Measurements from ENCODE around the gene MID1. TPM values are rescaled to one million over a fixed set of nuclear protein-coding genes. Genes with fewer than 3 reads are reported as not detected.

Gene MID1
- polyA plus RNA-seq, 1 donor, result 11.1 TPM

- no peaks in the 10 kb centered on the region for H3K36me3 ChIP-seq (ENCODE audit: control insufficient read depth, insufficient read depth, low read length)
- H3K27me3 ChIP-seq (ENCODE audit: control insufficient read depth, insufficient read depth, low read length), result no peaks in the 10 kb centered on the region
- no peaks in the 10 kb centered on the region for H3K9me3 ChIP-seq (ENCODE audit: control insufficient read depth, low read depth, low read length)
- no peak for DNase-seq
- H3K4me1 ChIP-seq (ENCODE audit: control insufficient read depth, insufficient read depth, low read length), result no peaks in the 10 kb centered on the region
- no CpG with 5 or more reads among the region's 4 CpGs for WGBS (ENCODE audit: insufficient coverage, low lambda C conversion rate)
- H3K4me3 ChIP-seq (ENCODE audit: low read length), result no peak overlapping the region
- no peak overlapping the region for H3K27ac ChIP-seq (ENCODE audit: low read length)
Measured at GRCh38 chrX:10506781-10507180, 113.6 kb downstream of the MID1 start.

- no peak overlapping the region for H3K27ac ChIP-seq (ENCODE audit: low read length)
- no peaks in the 10 kb centered on the region for H3K36me3 ChIP-seq (ENCODE audit: control insufficient read depth, insufficient read depth, low read length)
- no peaks in the 10 kb centered on the region for H3K4me1 ChIP-seq (ENCODE audit: control insufficient read depth, insufficient read depth, low read length)
- no peak for DNase-seq
- no peak overlapping the region for H3K4me3 ChIP-seq (ENCODE audit: low read length)
- no peaks in the 10 kb centered on the region for H3K9me3 ChIP-seq (ENCODE audit: control insufficient read depth, low read depth, low read length)
- no peaks in the 10 kb centered on the region for H3K27me3 ChIP-seq (ENCODE audit: control insufficient read depth, insufficient read depth, low read length)
- no CpG with 5 or more reads among the region's 4 CpGs for WGBS (ENCODE audit: insufficient coverage, low lambda C conversion rate)
Measured at GRCh38 chrX:10505726-10506125, 114.7 kb downstream of the MID1 start.

DNA sequence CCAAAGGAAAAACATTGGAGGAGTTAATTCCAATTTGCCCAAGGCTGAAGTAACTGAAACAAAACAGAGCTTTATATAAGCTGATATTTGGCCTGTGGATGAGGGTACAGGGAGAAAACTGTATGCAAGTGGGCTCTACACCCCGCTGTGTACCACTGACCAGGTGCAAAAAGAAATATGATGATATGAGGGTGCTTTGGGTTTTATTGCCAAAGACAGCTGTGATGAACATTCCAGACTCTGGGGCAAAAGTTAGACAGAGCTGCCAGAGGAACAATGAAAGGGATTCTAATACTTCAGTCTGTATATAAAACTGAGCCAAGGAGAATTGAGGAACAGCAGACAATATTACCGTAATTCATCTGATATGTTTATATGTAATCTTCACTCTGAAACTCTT, 117.4 kb downstream of the MID1 start:
- no CpG with 5 or more reads among the region's 2 CpGs for WGBS (ENCODE audit: insufficient coverage, low lambda C conversion rate)
- no peaks in the 10 kb centered on the region for H3K4me1 ChIP-seq (ENCODE audit: control insufficient read depth, insufficient read depth, low read length)
- H3K36me3 ChIP-seq (ENCODE audit: control insufficient read depth, insufficient read depth, low read length), result no peaks in the 10 kb centered on the region
- no peaks in the 10 kb centered on the region for H3K27me3 ChIP-seq (ENCODE audit: control insufficient read depth, insufficient read depth, low read length)
- H3K9me3 ChIP-seq (ENCODE audit: control insufficient read depth, low read depth, low read length), result no peaks in the 10 kb centered on the region
- H3K27ac ChIP-seq (ENCODE audit: low read length), result no peak overlapping the region
- H3K4me3 ChIP-seq (ENCODE audit: low read length), result no peak overlapping the region
- DNase-seq, result no peak

GRCh38 chrX:10501611-10502010, 118.8 kb downstream of the MID1 start:
- WGBS (ENCODE audit: insufficient coverage, low lambda C conversion rate), result no CpG with 5 or more reads among the region's 6 CpGs
- Histone ChIP-seq H3K4me3 (ENCODE audit: low read length) (no peak overlapping the region), H3K9me3 (ENCODE audit: control insufficient read depth, low read depth, low read length) (no peaks in the 10 kb centered on the region), H3K36me3 (ENCODE audit: control insufficient read depth, insufficient read depth, low read length) (no peaks in the 10 kb centered on the region), H3K27me3 (ENCODE audit: control insufficient read depth, insufficient read depth, low read length) (no peaks in the 10 kb centered on the region), H3K4me1 (ENCODE audit: control insufficient read depth, insufficient read depth, low read length) (no peaks in the 10 kb centered on the region), H3K27ac (ENCODE audit: low read length) (no peak overlapping the region)
- DNase-seq, result peak in 1 of 2 donors; percentile 30

GRCh38 chrX:10496345-10496965, 123.9 kb downstream of the MID1 start:
- H3K4me1 ChIP-seq (ENCODE audit: control insufficient read depth, insufficient read depth, low read length), result no peaks in the 10 kb centered on the region
- no peaks in the 10 kb centered on the region for H3K27me3 ChIP-seq (ENCODE audit: control insufficient read depth, insufficient read depth, low read length)
- H3K4me3 ChIP-seq (ENCODE audit: low read length), result no peak overlapping the region
- H3K36me3 ChIP-seq (ENCODE audit: control insufficient read depth, insufficient read depth, low read length), result no peaks in the 10 kb centered on the region
- peak in 1 of 2 donors; percentile 9 for DNase-seq
- no peak overlapping the region for H3K27ac ChIP-seq (ENCODE audit: low read length)
- no peaks in the 10 kb centered on the region for H3K9me3 ChIP-seq (ENCODE audit: control insufficient read depth, low read depth, low read length)

DNA sequence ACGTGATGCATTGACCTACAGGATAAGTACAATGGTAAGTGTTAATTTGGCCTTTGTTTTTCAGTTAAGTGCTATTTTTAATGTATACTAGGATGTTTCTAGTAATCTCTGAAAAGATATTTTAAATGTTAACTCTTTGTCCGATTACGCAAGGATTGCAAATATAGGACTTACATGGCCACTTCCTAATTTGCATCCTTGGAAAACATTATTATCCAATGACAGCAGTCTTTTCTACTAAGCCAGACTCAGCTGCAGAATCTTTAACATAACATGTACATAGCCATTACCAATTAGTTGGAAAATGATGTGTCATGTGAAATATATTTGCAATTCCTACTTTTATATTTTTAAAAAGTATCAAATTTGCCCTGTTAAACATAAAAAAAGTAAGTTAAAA, 124.7 kb downstream of the MID1 start:
- WGBS (ENCODE audit: insufficient coverage, low lambda C conversion rate), result no CpG with 5 or more reads among the region's 3 CpGs
- Histone ChIP-seq H3K4me3 (ENCODE audit: low read length) (no peak overlapping the region), H3K4me1 (ENCODE audit: control insufficient read depth, insufficient read depth, low read length) (no peaks in the 10 kb centered on the region), H3K27ac (ENCODE audit: low read length) (no peak overlapping the region), H3K36me3 (ENCODE audit: control insufficient read depth, insufficient read depth, low read length) (no peaks in the 10 kb centered on the region), H3K27me3 (ENCODE audit: control insufficient read depth, insufficient read depth, low read length) (no peaks in the 10 kb centered on the region), H3K9me3 (ENCODE audit: control insufficient read depth, low read depth, low read length) (no peaks in the 10 kb centered on the region)
- no peak for DNase-seq

DNA sequence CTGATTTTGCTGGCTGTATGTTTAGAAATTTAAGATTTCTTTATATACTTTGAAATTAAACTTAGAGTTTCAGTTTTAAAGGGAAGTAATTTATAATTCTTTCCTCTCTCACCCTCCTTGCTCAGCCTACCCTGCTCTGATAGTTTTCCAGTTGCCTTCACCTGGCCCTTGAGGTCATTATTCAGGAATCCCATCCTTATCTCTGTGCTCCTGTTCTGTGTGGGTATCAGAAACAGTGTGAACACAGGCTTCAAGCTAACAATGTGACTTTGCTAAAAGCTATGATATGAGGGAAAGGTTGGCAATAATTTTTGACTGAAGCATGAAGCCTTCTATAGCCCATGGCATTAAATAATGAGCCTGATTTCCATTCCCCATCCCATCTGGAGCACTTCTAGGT, 128.1 kb downstream of the MID1 start:
- Histone ChIP-seq H3K27ac (ENCODE audit: low read length) (no peak overlapping the region), H3K27me3 (ENCODE audit: control insufficient read depth, insufficient read depth, low read length) (no peaks in the 10 kb centered on the region), H3K9me3 (ENCODE audit: control insufficient read depth, low read depth, low read length) (no peaks in the 10 kb centered on the region), H3K36me3 (ENCODE audit: control insufficient read depth, insufficient read depth, low read length) (no peaks in the 10 kb centered on the region), H3K4me3 (ENCODE audit: low read length) (no peak overlapping the region), H3K4me1 (ENCODE audit: control insufficient read depth, insufficient read depth, low read length) (no peaks in the 10 kb centered on the region)
- no peak for DNase-seq

- Histone ChIP-seq H3K9me3 (ENCODE audit: control insufficient read depth, low read depth, low read length) (no peaks in the 10 kb centered on the region), H3K36me3 (ENCODE audit: control insufficient read depth, insufficient read depth, low read length) (peaks cover 4% of the 10 kb centered on the region), H3K27me3 (ENCODE audit: control insufficient read depth, insufficient read depth, low read length) (no peaks in the 10 kb centered on the region), H3K4me1 (ENCODE audit: control insufficient read depth, insufficient read depth, low read length) (no peaks in the 10 kb centered on the region), H3K4me3 (ENCODE audit: low read length) (no peak overlapping the region), H3K27ac (ENCODE audit: low read length) (no peak overlapping the region)
- DNase-seq, result no peak
- WGBS (ENCODE audit: insufficient coverage, low lambda C conversion rate), result no CpG with 5 or more reads among the region's 3 CpGs
Measured at GRCh38 chrX:10486373-10486772, 134.0 kb downstream of the MID1 start.

DNA sequence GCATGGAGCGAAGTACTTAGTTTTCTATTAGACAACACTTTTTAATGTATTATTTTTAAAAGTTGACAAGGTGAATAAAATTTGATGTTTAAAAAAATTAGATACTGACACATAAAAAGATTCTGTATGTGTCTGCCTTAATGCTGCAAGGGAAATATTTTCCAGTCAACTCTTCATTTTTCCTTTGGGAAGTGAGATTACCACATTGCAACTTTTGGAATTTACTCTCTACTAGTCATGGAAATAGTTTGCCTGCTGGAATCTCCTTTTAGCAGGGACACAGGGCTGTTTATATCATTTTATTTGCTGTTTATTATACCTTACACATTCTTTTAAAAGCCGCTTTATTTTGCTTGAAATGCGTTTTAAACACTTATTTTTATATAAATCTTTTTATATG, 135.1 kb downstream of the MID1 start:
- no peaks in the 10 kb centered on the region for H3K27me3 ChIP-seq (ENCODE audit: control insufficient read depth, insufficient read depth, low read length)
- no peak overlapping the region for H3K4me3 ChIP-seq (ENCODE audit: low read length)
- 100% methylated on average over 1 of the region's 3 CpGs for WGBS (ENCODE audit: insufficient coverage, low lambda C conversion rate)
- H3K4me1 ChIP-seq (ENCODE audit: control insufficient read depth, insufficient read depth, low read length), result no peaks in the 10 kb centered on the region
- DNase-seq, result no peak
- peaks cover 7% of the 10 kb centered on the region for H3K36me3 ChIP-seq (ENCODE audit: control insufficient read depth, insufficient read depth, low read length)
- no peak overlapping the region for H3K27ac ChIP-seq (ENCODE audit: low read length)
- no peaks in the 10 kb centered on the region for H3K9me3 ChIP-seq (ENCODE audit: control insufficient read depth, low read depth, low read length)

DNA sequence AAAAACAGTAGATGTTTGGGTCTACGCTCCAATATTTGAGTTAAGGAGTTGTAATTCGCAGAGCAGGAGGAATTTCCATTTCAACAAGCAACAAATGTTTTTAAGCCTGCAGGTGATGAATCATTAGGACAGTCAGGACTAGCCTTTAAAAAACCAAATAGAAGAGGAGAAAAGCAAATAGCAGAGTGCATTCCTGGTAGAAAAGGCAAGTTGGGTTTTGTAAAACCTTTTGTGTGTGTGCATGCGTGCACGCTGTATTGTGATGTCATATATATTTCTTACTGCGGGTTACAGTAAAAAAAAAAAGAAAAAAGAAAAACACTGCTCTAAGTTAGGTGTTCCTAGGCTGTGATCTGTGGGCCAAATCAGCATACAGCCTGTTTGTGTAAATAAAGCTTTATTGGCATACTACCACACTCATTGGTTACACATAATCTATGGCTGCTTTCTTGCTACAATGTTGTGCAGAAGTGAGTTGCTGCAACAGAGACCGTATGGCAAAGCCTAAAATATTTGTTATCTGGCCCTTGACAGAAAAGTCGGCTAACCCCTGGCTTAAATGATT, 135.6 kb downstream of the MID1 start:
- no peaks in the 10 kb centered on the region for H3K4me1 ChIP-seq (ENCODE audit: control insufficient read depth, insufficient read depth, low read length)

DNA sequence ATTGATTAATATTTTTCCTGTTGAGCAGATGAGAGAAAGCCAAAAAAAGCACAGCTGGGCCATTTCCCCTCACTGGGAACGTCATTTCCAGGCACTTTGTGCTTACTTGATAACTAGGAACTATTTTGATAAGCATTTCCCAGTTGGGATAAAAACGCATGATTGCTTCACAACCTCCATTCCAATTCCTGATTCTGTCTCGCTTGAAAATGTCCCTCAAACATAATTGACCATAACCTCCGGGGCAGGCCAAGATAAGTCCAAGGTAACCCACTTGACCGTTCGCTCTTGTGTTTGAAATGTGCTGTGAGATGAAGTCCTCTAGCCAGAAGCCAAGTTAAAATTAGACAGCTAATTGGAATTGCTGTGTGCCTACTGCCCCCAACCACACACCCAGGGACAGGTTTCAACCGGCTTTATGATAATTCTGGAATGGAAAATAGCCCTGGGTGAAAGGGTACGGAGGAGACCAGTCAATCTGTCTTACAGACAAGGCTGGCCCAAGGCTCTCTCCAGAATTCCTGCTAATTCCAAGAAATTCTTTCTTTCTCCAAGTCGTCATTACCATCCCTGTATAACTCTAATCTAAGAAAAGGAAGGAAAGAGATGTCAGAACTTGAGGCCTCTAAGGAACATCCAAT, 137.1 kb downstream of the MID1 start:
- no peak for DNase-seq
- peaks cover 9% of the 10 kb centered on the region for H3K36me3 ChIP-seq (ENCODE audit: control insufficient read depth, insufficient read depth, low read length)
- no CpG with 5 or more reads among the region's 9 CpGs for WGBS (ENCODE audit: insufficient coverage, low lambda C conversion rate)
- no peak overlapping the region for H3K27ac ChIP-seq (ENCODE audit: low read length)
- H3K4me3 ChIP-seq (ENCODE audit: low read length), result no peak overlapping the region
- H3K27me3 ChIP-seq (ENCODE audit: control insufficient read depth, insufficient read depth, low read length), result no peaks in the 10 kb centered on the region
- no peaks in the 10 kb centered on the region for H3K4me1 ChIP-seq (ENCODE audit: control insufficient read depth, insufficient read depth, low read length)
- H3K9me3 ChIP-seq (ENCODE audit: control insufficient read depth, low read depth, low read length), result no peaks in the 10 kb centered on the region

More for the DNA sequence above, 135.6 kb downstream of the MID1 start:
- no peaks in the 10 kb centered on the region for H3K27me3 ChIP-seq (ENCODE audit: control insufficient read depth, insufficient read depth, low read length)
- DNase-seq, result no peak
- H3K27ac ChIP-seq (ENCODE audit: low read length), result no peak overlapping the region
- WGBS (ENCODE audit: insufficient coverage, low lambda C conversion rate), result no CpG with 5 or more reads among the region's 7 CpGs
- H3K9me3 ChIP-seq (ENCODE audit: control insufficient read depth, low read depth, low read length), result no peaks in the 10 kb centered on the region
- H3K36me3 ChIP-seq (ENCODE audit: control insufficient read depth, insufficient read depth, low read length), result peaks cover 9% of the 10 kb centered on the region
- H3K4me3 ChIP-seq (ENCODE audit: low read length), result no peak overlapping the region
